CD4-positive, alpha-beta T cell (primary cell): ENCODE data around the gene GRB14. TPM values are rescaled to one million over a fixed set of nuclear protein-coding genes. Genes with fewer than 3 reads are reported as not detected.

Experiments
- ATAC-seq: fragments of 200-7000 bp; cut with Tn5 transposase; one replicate; pipeline ENCODE4 v1.10.0; 2022; ENCODE audit warnings: mild to moderate bottlenecking; ENCODE audit not compliant: poor library complexity
- CTCF ChIA-PET: fragments of 350-600 bp; sonication (Branson Sonifier 250); formaldehyde crosslinking; loops from one replicate; lab custom pipeline; 2021; ENCODE audit warnings: antibody characterized with exemption, inconsistent platforms; lab: Charles Lee
- POLR2A ChIA-PET: fragments of 350-600 bp; sonication (Branson Sonifier 250); formaldehyde crosslinking; loops from one replicate; lab custom pipeline; 2021; ENCODE audit warnings: antibody characterized with exemption, inconsistent platforms; lab: Charles Lee
- DNase-seq, 14 experiments: peaks; one replicate each; pipeline ENCODE4 v3.0.0-alpha.2; 2013 to 2020; ENCODE audit warnings: mixed read lengths in 2 of 14
- H3K27ac ChIP-seq, 2 donors: one replicate each; pipeline versions ENCODE4 v1.5.1 to v1.7.0; 2013; ENCODE audit warnings: low read length in 2 of 2, low read depth in 1 of 2, mild to moderate bottlenecking in 1 of 2
- H3K27me3 ChIP-seq, 2 experiments: 1 replicate in 1 of 2; 2 replicates in 1 of 2; pipeline versions ENCODE4 v1.6.1 to v1.7.0; 2013; ENCODE audit warnings: low read length in 2 of 2, control low read depth in 1 of 2, mild to moderate bottlenecking in 1 of 2, moderate library complexity in 1 of 2; ENCODE audit not compliant: insufficient read depth in 2 of 2, control insufficient read depth in 1 of 2
- H3K36me3 ChIP-seq: one replicate; pipeline ENCODE4 v1.6.1; 2013; ENCODE audit warnings: low read length, control low read depth; ENCODE audit not compliant: insufficient read depth
- H3K4me1 ChIP-seq: one replicate; pipeline ENCODE4 v1.6.1; 2013; ENCODE audit warnings: low read length, control low read depth; ENCODE audit not compliant: insufficient read depth
- H3K4me3 ChIP-seq: one replicate; pipeline ENCODE4 v1.5.1; 2013; ENCODE audit warnings: mild to moderate bottlenecking, low read length, moderate library complexity
- H3K9me3 ChIP-seq, 2 experiments: 1 replicate in 1 of 2; 2 replicates in 1 of 2; pipeline versions ENCODE4 v1.6.1 to v1.7.0; 2013; ENCODE audit warnings: low read length in 2 of 2, mild to moderate bottlenecking in 2 of 2, control low read depth in 1 of 2, moderate library complexity in 1 of 2; ENCODE audit not compliant: control insufficient read depth in 1 of 2, insufficient read depth in 1 of 2
- H3K27ac Mint-ChIP-seq: one replicate; pipeline ENCODE4 v1.8.0; 2020; ENCODE audit warnings: mixed read lengths
- H3K27me3 Mint-ChIP-seq: one replicate; pipeline ENCODE4 v1.8.0; 2021; ENCODE audit warnings: mixed read lengths
- H3K36me3 Mint-ChIP-seq: one replicate; pipeline ENCODE4 v1.8.0; 2021; ENCODE audit warnings: low read depth, mixed read lengths
- H3K4me1 Mint-ChIP-seq: one replicate; pipeline ENCODE4 v1.8.0; 2021; ENCODE audit warnings: low read depth, mixed read lengths
- H3K4me3 Mint-ChIP-seq: one replicate; pipeline ENCODE4 v1.8.0; 2020; ENCODE audit warnings: mild to moderate bottlenecking, mixed read lengths
- H3K9me3 Mint-ChIP-seq: one replicate; pipeline ENCODE4 v1.8.0; 2020; ENCODE audit warnings: mixed read lengths
- intact Hi-C, 2 experiments: fragments of 100-400 bp; cut with DNase I in 1 of 2; cut with micrococcal nuclease in 1 of 2; formaldehyde crosslinking; loops; one replicate each; pipeline versions ENCODE4 v1.15.1 to v1.9.0; 2023 to 2025; cut with DNase I, micrococcal nuclease
- total RNA-seq, 174 experiments: library from RNA in 2 of 174; stranded (reverse) in 2 of 174; gene quantifications; one replicate each; pipeline ENCODE4 v1.2.3 and lab custom pipeline; 2021 to 2026
- TF ChIP-seq, protein P1 (sequence below): fragments of 200-600 bp; IDR thresholded peaks from one replicate; pipeline ENCODE4 v1.8.0; 2022; ENCODE audit warnings: antibody characterized with exemption, mild to moderate bottlenecking

GRB14 gene
- total RNA-seq, 2 experiments from 2014 or later: not detected

DNA sequence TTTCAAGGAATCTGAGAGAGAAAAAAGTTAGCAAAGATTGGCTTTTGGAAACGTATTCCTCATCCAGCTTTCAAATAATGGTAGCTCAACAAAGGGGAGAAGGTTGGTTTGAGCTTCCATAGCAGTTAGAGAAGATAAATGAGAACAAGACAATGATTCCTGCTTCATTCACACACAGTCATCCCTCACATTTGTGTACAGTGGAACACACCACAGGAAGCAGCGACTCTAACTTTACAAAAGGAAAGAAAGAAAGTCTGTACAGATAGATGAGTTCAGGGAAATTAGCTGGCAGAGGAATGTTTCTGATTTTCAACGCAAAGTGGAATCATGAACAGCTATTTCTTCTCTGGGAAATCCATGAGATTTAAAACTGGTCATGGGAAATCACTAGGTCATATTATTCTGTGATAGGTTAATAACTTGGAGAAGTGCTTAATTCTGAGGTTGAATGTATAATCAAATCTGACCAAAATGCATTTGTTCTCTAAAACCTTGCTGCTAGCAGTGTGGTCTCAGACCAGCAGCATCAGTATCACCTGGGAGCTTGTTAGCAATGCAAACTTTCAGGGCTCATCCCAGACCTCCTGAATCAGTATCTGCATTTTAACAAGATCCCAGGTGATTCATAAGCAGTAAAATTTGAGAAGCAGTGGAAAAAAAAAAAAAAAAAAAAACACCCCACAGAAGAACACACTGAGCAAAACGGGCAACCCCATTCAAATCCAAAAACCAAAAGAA lies 112.0 kb downstream of the GRB14 start:
- ChIA-PET POLR2A (no interaction called here), CTCF (no interaction called here)
- TF ChIP-seq, protein P1, sequence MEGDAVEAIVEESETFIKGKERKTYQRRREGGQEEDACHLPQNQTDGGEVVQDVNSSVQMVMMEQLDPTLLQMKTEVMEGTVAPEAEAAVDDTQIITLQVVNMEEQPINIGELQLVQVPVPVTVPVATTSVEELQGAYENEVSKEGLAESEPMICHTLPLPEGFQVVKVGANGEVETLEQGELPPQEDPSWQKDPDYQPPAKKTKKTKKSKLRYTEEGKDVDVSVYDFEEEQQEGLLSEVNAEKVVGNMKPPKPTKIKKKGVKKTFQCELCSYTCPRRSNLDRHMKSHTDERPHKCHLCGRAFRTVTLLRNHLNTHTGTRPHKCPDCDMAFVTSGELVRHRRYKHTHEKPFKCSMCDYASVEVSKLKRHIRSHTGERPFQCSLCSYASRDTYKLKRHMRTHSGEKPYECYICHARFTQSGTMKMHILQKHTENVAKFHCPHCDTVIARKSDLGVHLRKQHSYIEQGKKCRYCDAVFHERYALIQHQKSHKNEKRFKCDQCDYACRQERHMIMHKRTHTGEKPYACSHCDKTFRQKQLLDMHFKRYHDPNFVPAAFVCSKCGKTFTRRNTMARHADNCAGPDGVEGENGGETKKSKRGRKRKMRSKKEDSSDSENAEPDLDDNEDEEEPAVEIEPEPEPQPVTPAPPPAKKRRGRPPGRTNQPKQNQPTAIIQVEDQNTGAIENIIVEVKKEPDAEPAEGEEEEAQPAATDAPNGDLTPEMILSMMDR: no peak
- H3K36me3 ChIP-seq: no peaks in the 10 kb centered on the region
- peaks cover 0 to 8% of the 10 kb centered on the region in 2 experiments for H3K9me3 ChIP-seq
- ATAC-seq (no peak), DNase-seq (no peak)
- intact Hi-C loops: no loop called here
- H3K9me3 Mint-ChIP-seq: no peaks in the 10 kb centered on the region
- H3K4me1 Mint-ChIP-seq: no peaks in the 10 kb centered on the region
- H3K27me3 Mint-ChIP-seq: no peaks in the 10 kb centered on the region
- H3K27ac Mint-ChIP-seq: no peak overlapping the region
- H3K4me3 Mint-ChIP-seq: no peak overlapping the region
- H3K4me3 ChIP-seq: no peak overlapping the region
- no peak overlapping the region for H3K27ac ChIP-seq
- no peaks in the 10 kb centered on the region for H3K27me3 ChIP-seq
- no peaks in the 10 kb centered on the region for H3K4me1 ChIP-seq
- no peaks in the 10 kb centered on the region for H3K36me3 Mint-ChIP-seq

DNA sequence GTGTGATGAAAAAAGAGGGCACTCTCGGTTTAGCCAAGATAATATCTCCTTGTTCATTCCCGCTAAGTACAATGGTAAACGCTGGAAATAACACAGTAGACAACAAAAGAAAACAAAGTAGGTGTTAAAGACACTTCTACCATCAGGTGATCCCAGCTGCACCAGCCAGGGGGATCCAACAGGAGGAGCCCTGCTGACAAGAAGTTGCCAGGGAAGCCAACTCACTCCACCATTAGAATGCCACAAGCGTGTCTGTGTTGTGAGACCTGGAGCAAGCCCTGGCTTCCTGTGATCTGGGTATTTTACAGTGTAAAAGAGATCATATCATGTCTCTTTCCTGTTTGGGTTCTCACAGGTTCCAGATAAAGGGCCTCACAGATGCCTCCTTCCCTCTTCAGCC lies 117.0 kb downstream of the GRB14 start:
- H3K4me3 Mint-ChIP-seq: no peak overlapping the region
- Histone ChIP-seq H3K4me1 (no peaks in the 10 kb centered on the region), H3K27ac (no peak overlapping the region), H3K27me3 (no peaks in the 10 kb centered on the region), H3K4me3 (no peak overlapping the region), H3K36me3 (no peaks in the 10 kb centered on the region), H3K9me3 (no peaks in the 10 kb centered on the region)
- intact Hi-C loops: no loop called here
- no peaks in the 10 kb centered on the region for H3K36me3 Mint-ChIP-seq
- DNase-seq (no peak), ATAC-seq (no peak)
- ChIA-PET POLR2A (no interaction called here), CTCF (no interaction called here)
- H3K27me3 Mint-ChIP-seq: no peaks in the 10 kb centered on the region
- H3K4me1 Mint-ChIP-seq: no peaks in the 10 kb centered on the region
- TF ChIP-seq, protein P1: no peak
- no peaks in the 10 kb centered on the region for H3K9me3 Mint-ChIP-seq
- H3K27ac Mint-ChIP-seq: no peak overlapping the region

DNA sequence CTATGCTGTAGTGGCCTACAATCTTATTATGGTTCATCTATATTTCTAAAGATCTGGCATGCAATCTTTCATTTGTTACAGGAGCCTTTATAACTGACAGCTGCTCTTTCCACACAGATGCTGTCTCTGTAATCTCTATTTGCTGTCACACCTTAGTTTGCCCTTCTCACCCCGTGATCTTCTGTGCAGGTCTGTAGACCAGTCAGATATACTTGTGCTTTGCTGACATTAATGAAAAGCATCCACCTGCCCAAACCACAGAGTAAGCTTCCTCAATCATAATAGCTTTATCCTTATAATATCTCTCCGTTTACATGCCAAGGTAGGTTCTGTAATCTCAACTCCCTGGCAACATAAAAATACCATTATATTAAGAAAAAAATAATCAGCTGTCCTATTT lies 122.4 kb downstream of the GRB14 start:
- no peaks in the 10 kb centered on the region for H3K36me3 Mint-ChIP-seq
- H3K27ac Mint-ChIP-seq: no peak overlapping the region
- H3K4me1 ChIP-seq: no peaks in the 10 kb centered on the region
- ChIA-PET POLR2A (no interaction called here), CTCF (no interaction called here)
- no peaks in the 10 kb centered on the region for H3K9me3 ChIP-seq
- TF ChIP-seq, protein P1: no peak
- H3K27me3 Mint-ChIP-seq: no peaks in the 10 kb centered on the region
- no peak overlapping the region for H3K4me3 Mint-ChIP-seq
- ATAC-seq: no peak
- H3K27ac ChIP-seq: no peak overlapping the region
- DNase-seq: no peak
- intact Hi-C loops: no loop called here
- H3K27me3 ChIP-seq: no peaks in the 10 kb centered on the region
- no peaks in the 10 kb centered on the region for H3K9me3 Mint-ChIP-seq
- H3K4me1 Mint-ChIP-seq: no peaks in the 10 kb centered on the region
- no peak overlapping the region for H3K4me3 ChIP-seq
- H3K36me3 ChIP-seq: no peaks in the 10 kb centered on the region
